GM12878 (cell line): Measurements from ENCODE around the gene TMCC3. TPM values are rescaled to one million over a fixed set of nuclear protein-coding genes. Genes with fewer than 3 reads are reported as not detected.

Source experiments
- ATAC-seq: fragments of 200-7000 bp; cut with Tn5 transposase; 3 replicates; pipeline ENCODE4 v1.9.1; 2020; ENCODE audit warnings: mild to moderate bottlenecking, moderate library complexity
- BruUV-seq: library from RNA; stranded (reverse); fragments of 400-500 nt; replicated peaks from 2 replicates; lab custom pipeline; 2021; lab: Mats Ljungman, UMichigan
- CTCF ChIA-PET: fragments of 300-600 bp; sonication (Branson Sonifier 250); formaldehyde crosslinking; extraction: SDS; loops from one replicate; lab custom pipeline; 2021; ENCODE audit warnings: inconsistent platforms; lab: Yijun Ruan, JAX
- POLR2A ChIA-PET: fragments of 350-600 bp; formaldehyde crosslinking; extraction: SDS; loops from one replicate; lab custom pipeline; 2021; ENCODE audit warnings: inconsistent platforms; lab: Charles Lee
- RAD21 ChIA-PET: fragments of 300-600 bp; sonication (Branson Sonifier 250); formaldehyde crosslinking; loops from one replicate; lab custom pipeline; 2023; ENCODE audit warnings: antibody characterized with exemption; ENCODE audit not compliant: unreplicated experiment; lab: Charles Lee
- SMC1A ChIA-PET: fragments of 300-600 bp; sonication (Branson Sonifier 250); formaldehyde crosslinking; loops from one replicate; lab custom pipeline; 2023; ENCODE audit not compliant: unreplicated experiment, uncharacterized antibody; lab: Charles Lee
- DNase-seq: peaks from one replicate; pipeline ENCODE4 v3.0.0-alpha.2; 2011; ENCODE audit warnings: low read depth, low spot score
- FAIRE-seq: peaks from 3 replicates; lab custom pipeline; 2011; peaks lifted over from hg19 to GRCh38; lab: Jason Lieb, UNC
- H2AFZ ChIP-seq: 2 replicates; pipeline ENCODE4 v1.6.0; 2011; ENCODE audit warnings: low read depth, low read length, control low read depth; ENCODE audit not compliant: control insufficient read depth
- H3K27ac ChIP-seq: 2 replicates; pipeline ENCODE4 v1.5.1; 2011; ENCODE audit warnings: control low read depth; ENCODE audit not compliant: control insufficient read depth, insufficient read depth
- H3K27me3 ChIP-seq, 2 experiments: replicated peaks in 1 of 2; 2 replicates each; pipeline versions ENCODE4 v1.6.0 to v1.6.1; 2011; ENCODE audit warnings: low read length in 1 of 2; ENCODE audit not compliant: control insufficient read depth in 2 of 2, insufficient read depth in 2 of 2
- H3K36me3 ChIP-seq, 2 experiments: 2 replicates each; pipeline ENCODE4 v1.5.1; 2011; ENCODE audit warnings: low read length in 1 of 2; ENCODE audit not compliant: control insufficient read depth in 2 of 2, insufficient read depth in 2 of 2
- H3K4me1 ChIP-seq: 2 replicates; pipeline ENCODE4 v1.6.1; 2011; ENCODE audit warnings: mild to moderate bottlenecking, low read length, moderate library complexity, mixed read lengths; ENCODE audit not compliant: control insufficient read depth, insufficient read depth
- H3K4me2 ChIP-seq: 2 replicates; pipeline ENCODE4 v1.6.0; 2011; ENCODE audit warnings: control low read depth; ENCODE audit not compliant: control insufficient read depth, insufficient read depth
- H3K4me3 ChIP-seq: fragments of 200-600 bp; sonication (generic); 2 replicates; pipeline ENCODE4 v1.5.1; 2016
- H3K79me2 ChIP-seq: 2 replicates; pipeline ENCODE4 v1.6.0; 2011; ENCODE audit warnings: low read length; ENCODE audit not compliant: control insufficient read depth, insufficient read depth
- H3K9ac ChIP-seq: 2 replicates; pipeline ENCODE4 v1.8.0; 2011; ENCODE audit warnings: low read length, control low read depth, mixed read lengths; ENCODE audit not compliant: control insufficient read depth, insufficient read depth
- H3K9me3 ChIP-seq: replicated peaks from 3 replicates; pipeline ENCODE4 v1.5.1; 2011; ENCODE audit warnings: mild to moderate bottlenecking, low read length; ENCODE audit not compliant: control insufficient read depth, insufficient read depth
- H4K20me1 ChIP-seq: 2 replicates; pipeline ENCODE4 v1.6.0; 2011; ENCODE audit not compliant: control insufficient read depth, insufficient read depth
- ASH2L ChIP-seq: fragments of 300-600, 200-600 bp; sonication (generic); IDR thresholded peaks from 2 replicates; pipeline ENCODE4 v1.6.1; 2017; ENCODE audit warnings: low read depth, mild to moderate bottlenecking, borderline replicate concordance
- ATF3 ChIP-seq: IDR thresholded peaks from 2 replicates; pipeline ENCODE4 v1.6.1; 2011; ENCODE audit warnings: low read depth, mild to moderate bottlenecking, low read length, moderate library complexity, borderline replicate concordance; ENCODE audit errors: extremely low read depth
- BCLAF1 ChIP-seq: fragments of 450-650 bp; IDR thresholded peaks from 2 replicates; pipeline ENCODE4 v1.6.1; 2017; ENCODE audit warnings: antibody characterized with exemption, mild to moderate bottlenecking, moderate library complexity
- CBX3 ChIP-seq: fragments of 200-600 bp; sonication (generic); IDR thresholded peaks from 2 replicates; pipeline ENCODE4 v1.6.1; 2016; ENCODE audit warnings: low read depth, borderline replicate concordance
- NKRF ChIP-seq: fragments of 450-650 bp; conservative IDR thresholded peaks from 2 replicates; pipeline ENCODE4 v1.6.1; 2017; ENCODE audit warnings: mild to moderate bottlenecking, moderate library complexity
- NR2C1 ChIP-seq: fragments of 450-650 bp; IDR thresholded peaks from 2 replicates; pipeline ENCODE4 v1.6.1; 2017; ENCODE audit warnings: antibody characterized with exemption, mild to moderate bottlenecking, moderate library complexity
- NRF1 ChIP-seq: conservative IDR thresholded peaks from 2 replicates; pipeline ENCODE4 v1.6.1; 2011; ENCODE audit warnings: mild to moderate bottlenecking, low read depth, low read length, improper control_type of control experiment
- SIN3A ChIP-seq: IDR thresholded peaks from 2 replicates; pipeline ENCODE4 v1.6.1; 2012; ENCODE audit warnings: low read depth, low read length, improper control_type of control experiment
- WGBS: methylation state at CpG from one replicate; pipeline ENCODE4 v1.1.6; 2016; ENCODE audit warnings: low lambda C conversion rate; ENCODE audit not compliant: insufficient replicate concordance, insufficient coverage; ENCODE audit errors: missing lambda C conversion rate; 5-methylcytosine and 5-hydroxymethylcytosine counted together
- in situ Hi-C: fragments of 300-500 bp; cut with MboI; formaldehyde crosslinking; loops from 9 replicates; pipeline ENCODE4 v1.14.3; 2018; ENCODE audit warnings: mixed read lengths
- intact Hi-C: fragments of 100-400 bp; cut with micrococcal nuclease; formaldehyde crosslinking; loops from one replicate; pipeline ENCODE4 v1.14.2; 2022; ENCODE audit not compliant: unreplicated experiment
- polyA plus RNA-seq, 11 experiments: library from polyadenylated mRNA; depleted of rRNA in 4 of 11; unstranded in 6 of 11; stranded (reverse) in 5 of 11; fragments of >200 nt; fragmentation: Nextera tagmentation in 4 of 11; fragmentation: Illumina TruSeq in 1 of 11; extraction: Ambion mirVana in 4 of 11; extraction: Trizol in 1 of 11; gene quantifications; 1 replicate in 1 of 11; 2 replicates in 10 of 11; pipeline versions ENCODE4 v1.2.1 to v1.2.3, GENCODE V29; 2011 to 2016; ENCODE audit warnings: inconsistent platforms in 2 of 11, missing spikeins in 2 of 11, low read depth in 1 of 11
- total RNA-seq, 4 experiments: library from RNA; depleted of rRNA in 3 of 4; stranded (reverse); fragments of >200 nt in 3 of 4; fragmentation: Illumina TruSeq in 1 of 4; extraction: Trizol in 1 of 4; gene quantifications; 2 replicates each; pipeline versions ENCODE4 v1.2.1 to v1.2.3, GENCODE V29; 2013 to 2021
- TF ChIP-seq, protein P1 (sequence below), 3 experiments: IDR thresholded peaks in 2 of 3; conservative IDR thresholded peaks in 1 of 3; 2 replicates each; pipeline ENCODE4 v1.5.1; 2011; ENCODE audit warnings: low read depth in 3 of 3, low read length in 3 of 3, mild to moderate bottlenecking in 3 of 3, control low read depth in 2 of 3, moderate library complexity in 2 of 3, inconsistent platforms in 1 of 3, mixed read lengths in 1 of 3; ENCODE audit not compliant: control insufficient read depth in 2 of 3, insufficient read depth in 1 of 3; ENCODE audit errors: extremely low read depth in 1 of 3
- TF ChIP-seq, protein P2 (sequence below): IDR thresholded peaks from 2 replicates; pipeline ENCODE4 v1.6.1; 2011; ENCODE audit warnings: mild to moderate bottlenecking, low read depth, low read length, moderate library complexity; ENCODE audit not compliant: insufficient replicate concordance
- TF ChIP-seq, protein P3 (sequence below): IDR thresholded peaks from 2 replicates; pipeline ENCODE4 v1.6.1; 2011; ENCODE audit warnings: low read depth, low read length, improper control_type of control experiment, borderline replicate concordance

TMCC3 gene
- total and polyA plus RNA-seq, 10 of the 15 experiments (the other 5 are each of a cell fraction or from before 2014, with no cell fraction given), result 5.8 to 29.8 (median 12.6) TPM

- TF ChIP-seq BCLAF1, result no peak
These were observed 36.1 kb downstream of the TMCC3 start (continued) for GRCh38 chr12:94614288-94614721.

DNA sequence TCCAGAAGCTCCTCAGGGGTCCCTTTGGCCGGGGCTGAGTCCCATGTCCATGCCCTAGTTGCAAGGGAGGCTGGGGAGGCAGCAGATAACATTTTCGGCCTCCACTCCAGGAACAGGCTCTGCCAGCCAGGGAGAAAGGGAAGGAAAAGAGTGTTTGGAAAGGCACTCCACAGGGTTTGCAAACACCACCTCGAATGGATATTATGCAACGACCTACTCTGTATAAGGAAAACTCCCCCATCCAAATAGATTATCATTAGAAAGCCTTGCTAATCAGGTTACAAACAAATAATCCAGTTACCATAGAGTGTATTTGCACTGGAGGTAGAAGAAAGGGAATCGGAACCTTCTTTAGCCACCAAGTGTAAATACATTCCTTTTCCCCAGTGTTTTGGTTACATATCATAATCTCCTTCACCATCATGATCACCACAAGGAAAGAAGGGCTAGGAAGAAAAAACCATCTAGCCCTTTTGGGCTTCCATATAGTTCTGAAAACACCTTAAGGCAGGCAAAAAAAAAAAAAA, 40.4 kb downstream of the TMCC3 start:
- Histone ChIP-seq H3K4me3 (no peak overlapping the region), H2AFZ (no peak overlapping the region), H3K27me3 (no peaks in the 10 kb centered on the region), H3K9ac (no peak overlapping the region), H3K4me2 (no peak overlapping the region), H3K9me3 (peaks cover 3% of the 10 kb centered on the region; the same call in 2 of the 3 replicates), H3K4me1 (no peaks in the 10 kb centered on the region), H4K20me1 (no peaks in the 10 kb centered on the region; the same call in 1 of the 2 replicates), H3K27ac (no peak overlapping the region), H3K79me2 (no peaks in the 10 kb centered on the region; the same call in 1 of the 2 replicates), H3K36me3 (no peaks in the 10 kb centered on the region; a peak in 2 of 4 replicates)
- ATAC-seq (no peak), DNase-seq (no peak), FAIRE-seq (no peak)
- ChIA-PET RAD21 (no interaction called here), CTCF (no interaction called here), SMC1A (interaction anchor here (1.2 kb wide), 1 partner anchor 95 kb away, joined by 4 read pairs; no protein-coding TSS in a partner anchor), POLR2A (no interaction called here)
- 87% methylated on average over 5 of the region's 5 CpGs for WGBS
- intact Hi-C loops, result no loop called here
- in situ Hi-C loops, result no loop called here
- BruUV-seq, result no TSS peak
- no peak for TF ChIP-seq ATF3
- TF ChIP-seq SIN3A, result no peak
- TF ChIP-seq NKRF, result no peak
- TF ChIP-seq NRF1, result no peak
- TF ChIP-seq, protein P1, sequence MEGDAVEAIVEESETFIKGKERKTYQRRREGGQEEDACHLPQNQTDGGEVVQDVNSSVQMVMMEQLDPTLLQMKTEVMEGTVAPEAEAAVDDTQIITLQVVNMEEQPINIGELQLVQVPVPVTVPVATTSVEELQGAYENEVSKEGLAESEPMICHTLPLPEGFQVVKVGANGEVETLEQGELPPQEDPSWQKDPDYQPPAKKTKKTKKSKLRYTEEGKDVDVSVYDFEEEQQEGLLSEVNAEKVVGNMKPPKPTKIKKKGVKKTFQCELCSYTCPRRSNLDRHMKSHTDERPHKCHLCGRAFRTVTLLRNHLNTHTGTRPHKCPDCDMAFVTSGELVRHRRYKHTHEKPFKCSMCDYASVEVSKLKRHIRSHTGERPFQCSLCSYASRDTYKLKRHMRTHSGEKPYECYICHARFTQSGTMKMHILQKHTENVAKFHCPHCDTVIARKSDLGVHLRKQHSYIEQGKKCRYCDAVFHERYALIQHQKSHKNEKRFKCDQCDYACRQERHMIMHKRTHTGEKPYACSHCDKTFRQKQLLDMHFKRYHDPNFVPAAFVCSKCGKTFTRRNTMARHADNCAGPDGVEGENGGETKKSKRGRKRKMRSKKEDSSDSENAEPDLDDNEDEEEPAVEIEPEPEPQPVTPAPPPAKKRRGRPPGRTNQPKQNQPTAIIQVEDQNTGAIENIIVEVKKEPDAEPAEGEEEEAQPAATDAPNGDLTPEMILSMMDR (IDR thresholded peaks at IDR 0.05 in 2 of 3, conservative IDR thresholded peaks at IDR 0.05 in 1 of 3; ENCODE audit: control insufficient read depth in 2 of 3, extremely low read depth in 1 of 3, insufficient read depth in 1 of 3, low read depth in 3 of 3, low read length in 3 of 3), result no peak
- TF ChIP-seq, protein P2, sequence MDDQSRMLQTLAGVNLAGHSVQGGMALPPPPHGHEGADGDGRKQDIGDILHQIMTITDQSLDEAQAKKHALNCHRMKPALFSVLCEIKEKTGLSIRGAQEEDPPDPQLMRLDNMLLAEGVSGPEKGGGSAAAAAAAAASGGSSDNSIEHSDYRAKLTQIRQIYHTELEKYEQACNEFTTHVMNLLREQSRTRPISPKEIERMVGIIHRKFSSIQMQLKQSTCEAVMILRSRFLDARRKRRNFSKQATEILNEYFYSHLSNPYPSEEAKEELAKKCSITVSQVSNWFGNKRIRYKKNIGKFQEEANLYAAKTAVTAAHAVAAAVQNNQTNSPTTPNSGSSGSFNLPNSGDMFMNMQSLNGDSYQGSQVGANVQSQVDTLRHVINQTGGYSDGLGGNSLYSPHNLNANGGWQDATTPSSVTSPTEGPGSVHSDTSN, result no peak
- TF ChIP-seq CBX3, result no peak
- TF ChIP-seq ASH2L, result no peak
- TF ChIP-seq NR2C1, result no peak
- TF ChIP-seq, protein P3, sequence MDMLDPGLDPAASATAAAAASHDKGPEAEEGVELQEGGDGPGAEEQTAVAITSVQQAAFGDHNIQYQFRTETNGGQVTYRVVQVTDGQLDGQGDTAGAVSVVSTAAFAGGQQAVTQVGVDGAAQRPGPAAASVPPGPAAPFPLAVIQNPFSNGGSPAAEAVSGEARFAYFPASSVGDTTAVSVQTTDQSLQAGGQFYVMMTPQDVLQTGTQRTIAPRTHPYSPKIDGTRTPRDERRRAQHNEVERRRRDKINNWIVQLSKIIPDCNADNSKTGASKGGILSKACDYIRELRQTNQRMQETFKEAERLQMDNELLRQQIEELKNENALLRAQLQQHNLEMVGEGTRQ, result no peak
